Nephron (organoid): ENCODE measurements around the gene ELP2.
"Not testable (repeated sequence)": the region's sequence is repeated elsewhere in the genome, so short reads cannot be mapped to it uniquely, and the experiment has no call there.

Experiments used
- H3K27ac Mint-ChIP-seq, 3 experiments: 2 replicates each; pipeline ENCODE4 v1.8.0; 2020; ENCODE audit warnings: mixed read lengths in 3 of 3, mild to moderate bottlenecking in 2 of 3, moderate library complexity in 1 of 3
- H3K27me3 Mint-ChIP-seq: 2 replicates; pipeline ENCODE4 v1.8.0; 2021; ENCODE audit warnings: low read depth, mild to moderate bottlenecking, moderate library complexity, mixed read lengths
- H3K36me3 Mint-ChIP-seq: 2 replicates; pipeline ENCODE4 v1.8.0; 2020; ENCODE audit warnings: low read depth, mixed read lengths
- H3K4me1 Mint-ChIP-seq: 2 replicates; pipeline ENCODE4 v1.8.0; 2020; ENCODE audit warnings: mixed read lengths
- H3K4me3 Mint-ChIP-seq, 3 experiments: 2 replicates each; pipeline ENCODE4 v1.8.0; 2020; ENCODE audit warnings: mild to moderate bottlenecking in 3 of 3, mixed read lengths in 3 of 3, moderate library complexity in 2 of 3
- H3K9me3 Mint-ChIP-seq: 2 replicates; pipeline ENCODE4 v1.8.0; 2020; ENCODE audit warnings: mixed read lengths
- TF ChIP-seq, protein P1 (sequence below), 3 experiments: fragments of 200-600 bp; sonication (generic); IDR thresholded peaks; one replicate each; pipeline ENCODE4 v1.5.0; 2021; ENCODE audit warnings: antibody characterized with exemption in 3 of 3; ENCODE audit not compliant: unreplicated experiment in 3 of 3

The ELP2 gene

GRCh38 chr18:36162981-36163380 is 33.3 kb downstream of the ELP2 start:
- Mint-ChIP-seq H3K4me3 (no peak overlapping the region), H3K36me3 (peaks cover 80% of the 10 kb centered on the region), H3K9me3 (no peaks in the 10 kb centered on the region), H3K27ac (no peak overlapping the region), H3K27me3 (no peaks in the 10 kb centered on the region), H3K4me1 (no peaks in the 10 kb centered on the region)
- TF ChIP-seq, protein P1, sequence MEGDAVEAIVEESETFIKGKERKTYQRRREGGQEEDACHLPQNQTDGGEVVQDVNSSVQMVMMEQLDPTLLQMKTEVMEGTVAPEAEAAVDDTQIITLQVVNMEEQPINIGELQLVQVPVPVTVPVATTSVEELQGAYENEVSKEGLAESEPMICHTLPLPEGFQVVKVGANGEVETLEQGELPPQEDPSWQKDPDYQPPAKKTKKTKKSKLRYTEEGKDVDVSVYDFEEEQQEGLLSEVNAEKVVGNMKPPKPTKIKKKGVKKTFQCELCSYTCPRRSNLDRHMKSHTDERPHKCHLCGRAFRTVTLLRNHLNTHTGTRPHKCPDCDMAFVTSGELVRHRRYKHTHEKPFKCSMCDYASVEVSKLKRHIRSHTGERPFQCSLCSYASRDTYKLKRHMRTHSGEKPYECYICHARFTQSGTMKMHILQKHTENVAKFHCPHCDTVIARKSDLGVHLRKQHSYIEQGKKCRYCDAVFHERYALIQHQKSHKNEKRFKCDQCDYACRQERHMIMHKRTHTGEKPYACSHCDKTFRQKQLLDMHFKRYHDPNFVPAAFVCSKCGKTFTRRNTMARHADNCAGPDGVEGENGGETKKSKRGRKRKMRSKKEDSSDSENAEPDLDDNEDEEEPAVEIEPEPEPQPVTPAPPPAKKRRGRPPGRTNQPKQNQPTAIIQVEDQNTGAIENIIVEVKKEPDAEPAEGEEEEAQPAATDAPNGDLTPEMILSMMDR (IDR thresholded peaks at IDR 0.05; ENCODE audit: unreplicated experiment in 3 of 3) = no peak

DNA sequence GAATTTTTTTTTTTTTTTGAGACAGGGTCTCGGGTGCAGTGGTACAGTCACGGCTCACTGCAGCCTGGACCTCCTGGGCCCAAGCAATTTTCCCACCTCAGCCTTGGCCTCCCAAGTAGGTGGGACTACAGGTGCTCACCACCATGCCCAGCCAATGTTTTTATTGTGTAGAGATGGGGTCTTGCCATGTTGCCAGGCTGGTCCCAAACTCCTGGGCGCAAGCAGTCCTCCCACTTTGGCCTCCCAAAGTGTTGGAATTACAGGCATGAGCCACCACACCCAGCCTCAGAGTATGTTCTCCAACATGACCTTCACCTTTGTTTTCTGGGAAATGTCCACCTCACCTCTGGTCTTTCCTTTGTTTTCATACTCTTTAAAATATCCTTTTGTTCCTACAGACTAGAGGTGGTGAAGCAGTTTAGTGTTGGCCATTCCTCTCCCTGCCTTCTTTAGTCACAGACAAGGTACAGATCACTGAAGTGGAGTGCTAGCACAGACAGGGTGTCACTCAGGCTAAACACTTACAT is 38.1 kb downstream of the ELP2 start:
- peaks cover 79% of the 10 kb centered on the region for H3K36me3 Mint-ChIP-seq
- no peaks in the 10 kb centered on the region for H3K4me1 Mint-ChIP-seq
- no peaks in the 10 kb centered on the region for H3K27me3 Mint-ChIP-seq
- no peaks in the 10 kb centered on the region for H3K9me3 Mint-ChIP-seq
- TF ChIP-seq, protein P1 (IDR thresholded peaks at IDR 0.05; ENCODE audit: unreplicated experiment in 3 of 3) = no peak
- H3K27ac Mint-ChIP-seq = no peak overlapping the region
- H3K4me3 Mint-ChIP-seq = no peak overlapping the region

GRCh38 chr18:36168296-36168695 is 38.6 kb downstream of the ELP2 start:
- H3K4me3 Mint-ChIP-seq, H3K4me1 Mint-ChIP-seq, H3K27me3 Mint-ChIP-seq, H3K27ac Mint-ChIP-seq, H3K9me3 Mint-ChIP-seq: not testable (repeated sequence)
- H3K36me3 Mint-ChIP-seq = peaks cover 74% of the 10 kb centered on the region

DNA sequence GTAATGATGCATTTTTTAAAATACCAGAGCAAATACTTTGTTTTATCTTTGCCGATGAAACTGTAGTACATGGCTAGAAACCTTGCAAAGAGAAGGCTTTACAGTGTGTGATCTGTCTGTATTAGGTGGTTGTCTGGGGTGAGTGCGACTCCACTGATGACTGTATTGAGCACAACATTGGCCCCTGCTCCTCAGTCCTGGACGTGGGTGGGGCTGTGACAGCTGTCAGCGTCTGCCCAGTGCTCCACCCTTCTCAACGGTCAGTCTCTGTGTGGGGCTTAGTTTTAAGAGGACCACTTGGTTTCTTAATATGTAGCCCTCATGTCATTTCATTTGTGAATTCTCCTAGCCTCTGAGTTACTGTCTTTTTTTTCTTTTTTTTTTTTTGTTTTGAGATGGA is 40.2 kb downstream of the ELP2 start:
- Mint-ChIP-seq H3K9me3 (no peaks in the 10 kb centered on the region), H3K4me1 (no peaks in the 10 kb centered on the region), H3K36me3 (peaks cover 62% of the 10 kb centered on the region), H3K27me3 (no peaks in the 10 kb centered on the region), H3K4me3 (no peak overlapping the region), H3K27ac (no peak overlapping the region)
- TF ChIP-seq, protein P1 (IDR thresholded peaks at IDR 0.05; ENCODE audit: unreplicated experiment in 3 of 3) = no peak

- H3K36me3 Mint-ChIP-seq = peaks cover 51% of the 10 kb centered on the region
- H3K9me3 Mint-ChIP-seq = no peaks in the 10 kb centered on the region
- peaks cover 10% of the 10 kb centered on the region for H3K4me1 Mint-ChIP-seq
- TF ChIP-seq, protein P1 (IDR thresholded peaks at IDR 0.05; ENCODE audit: unreplicated experiment in 3 of 3) = no peak
- H3K4me3 Mint-ChIP-seq = no peak overlapping the region
- H3K27ac Mint-ChIP-seq = no peak overlapping the region
- H3K27me3 Mint-ChIP-seq = no peaks in the 10 kb centered on the region
These were observed 45.8 kb downstream of the ELP2 start for GRCh38 chr18:36175481-36175880.

- H3K27me3 Mint-ChIP-seq = no peaks in the 10 kb centered on the region
- H3K27ac Mint-ChIP-seq = no peak overlapping the region
- H3K4me3 Mint-ChIP-seq = no peak overlapping the region
- peaks cover 45% of the 10 kb centered on the region for H3K36me3 Mint-ChIP-seq
- TF ChIP-seq, protein P1 (IDR thresholded peaks at IDR 0.05; ENCODE audit: unreplicated experiment in 3 of 3) = no peak
- H3K9me3 Mint-ChIP-seq = no peaks in the 10 kb centered on the region
- H3K4me1 Mint-ChIP-seq = peaks cover 12% of the 10 kb centered on the region
These were observed 46.5 kb downstream of the ELP2 start for GRCh38 chr18:36176177-36176584.
